Rectal smooth muscle tissue (tissue), 1 donor: Measurements from ENCODE around the gene RSPH4A.

Experiments used
- H3K27ac ChIP-seq: one replicate; pipeline ENCODE4 v1.7.0; 2013; ENCODE audit warnings: low read depth, low read length, inconsistent platforms
- H3K27me3 ChIP-seq: one replicate; pipeline ENCODE4 v1.7.0; 2013; ENCODE audit warnings: low read length; ENCODE audit not compliant: control insufficient read depth, insufficient read depth
- H3K36me3 ChIP-seq: one replicate; pipeline ENCODE4 v1.7.0; 2013; ENCODE audit warnings: low read length; ENCODE audit not compliant: control insufficient read depth, insufficient read depth
- H3K4me1 ChIP-seq: one replicate; pipeline ENCODE4 v1.7.0; 2013; ENCODE audit warnings: low read length; ENCODE audit not compliant: control insufficient read depth, insufficient read depth
- H3K4me3 ChIP-seq: one replicate; pipeline ENCODE4 v1.7.0; 2013; ENCODE audit warnings: low read length
- H3K9ac ChIP-seq: one replicate; pipeline ENCODE4 v1.7.0; 2013; ENCODE audit warnings: low read length

The RSPH4A gene

DNA sequence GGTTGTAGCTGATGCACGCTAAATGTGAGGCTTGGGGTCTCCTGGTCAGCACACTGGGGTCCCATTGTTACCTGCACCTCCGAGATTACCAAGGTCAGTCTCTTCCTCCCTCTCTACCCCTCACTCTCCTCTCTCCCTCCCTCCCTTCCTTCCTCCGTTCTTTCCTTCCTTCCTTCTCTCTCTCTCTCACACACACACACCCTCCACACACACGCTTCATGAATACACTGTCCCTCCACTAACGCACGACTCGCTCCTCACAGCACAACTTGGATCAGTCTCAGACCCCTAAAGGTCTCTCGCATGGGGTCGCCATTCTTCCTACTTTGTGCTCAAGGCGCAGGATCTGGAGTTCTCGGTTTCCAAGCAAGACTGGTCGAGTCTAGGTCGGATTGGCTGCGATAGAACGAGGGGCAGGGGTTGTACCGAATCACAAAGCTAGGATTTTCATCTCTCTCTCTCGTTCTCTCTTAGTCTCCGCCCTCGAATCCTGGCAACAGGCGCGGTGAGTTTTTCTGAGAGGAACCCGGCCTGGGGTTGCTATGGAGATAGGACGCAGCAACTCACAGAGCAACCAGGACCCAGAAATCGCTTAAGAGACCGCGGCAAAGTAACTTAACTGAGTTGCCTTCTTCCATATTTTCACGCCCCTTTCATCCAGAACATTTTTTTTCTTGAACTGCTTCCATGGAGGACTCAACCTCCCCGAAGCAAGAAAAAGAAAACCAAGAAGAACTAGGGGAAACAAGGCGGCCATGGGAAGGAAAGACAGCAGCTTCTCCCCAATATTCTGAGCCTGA is at the start of gene RSPH4A:
Gene RSPH4A, plus strand, starts transcription at position 543 of the 800 bp plus-strand sequence. Its CDS starts 145 bp downstream, at position 688.
- H3K36me3 ChIP-seq, result no peaks in the 10 kb centered on the region
- peaks cover 3% of the 10 kb centered on the region for H3K27me3 ChIP-seq
- H3K4me1 ChIP-seq, result no peaks in the 10 kb centered on the region
- H3K27ac ChIP-seq, result peak within 1 kb of the TSS; percentile 51
- no peak within 1 kb of the TSS for H3K9ac ChIP-seq
- peak within 1 kb of the TSS; percentile 92 for H3K4me3 ChIP-seq

DNA sequence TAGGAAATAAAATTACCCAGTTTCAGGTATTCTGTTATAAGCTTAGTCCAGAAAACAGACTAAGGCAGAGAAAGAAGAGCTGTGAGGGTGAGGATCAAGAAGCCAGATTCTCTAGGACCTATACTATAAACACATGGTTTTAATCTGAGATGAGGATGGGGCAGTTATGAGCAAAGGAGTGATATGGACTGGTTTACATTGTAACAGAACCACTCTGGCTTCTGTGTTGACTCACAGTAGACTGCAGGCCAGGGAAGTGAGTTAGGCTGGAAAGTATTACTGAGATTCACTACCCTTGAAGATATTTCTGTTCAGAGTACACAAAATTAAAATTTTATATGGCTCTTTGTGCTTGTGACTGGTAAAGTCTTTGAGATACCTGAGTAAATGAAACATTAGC is 48.2 kb upstream of the RSPH4A start:
- Histone ChIP-seq H3K27ac (no peak overlapping the region), H3K4me1 (peaks cover 6% of the 10 kb centered on the region), H3K27me3 (no peaks in the 10 kb centered on the region), H3K4me3 (no peak overlapping the region), H3K9ac (no peak overlapping the region), H3K36me3 (no peaks in the 10 kb centered on the region)

DNA sequence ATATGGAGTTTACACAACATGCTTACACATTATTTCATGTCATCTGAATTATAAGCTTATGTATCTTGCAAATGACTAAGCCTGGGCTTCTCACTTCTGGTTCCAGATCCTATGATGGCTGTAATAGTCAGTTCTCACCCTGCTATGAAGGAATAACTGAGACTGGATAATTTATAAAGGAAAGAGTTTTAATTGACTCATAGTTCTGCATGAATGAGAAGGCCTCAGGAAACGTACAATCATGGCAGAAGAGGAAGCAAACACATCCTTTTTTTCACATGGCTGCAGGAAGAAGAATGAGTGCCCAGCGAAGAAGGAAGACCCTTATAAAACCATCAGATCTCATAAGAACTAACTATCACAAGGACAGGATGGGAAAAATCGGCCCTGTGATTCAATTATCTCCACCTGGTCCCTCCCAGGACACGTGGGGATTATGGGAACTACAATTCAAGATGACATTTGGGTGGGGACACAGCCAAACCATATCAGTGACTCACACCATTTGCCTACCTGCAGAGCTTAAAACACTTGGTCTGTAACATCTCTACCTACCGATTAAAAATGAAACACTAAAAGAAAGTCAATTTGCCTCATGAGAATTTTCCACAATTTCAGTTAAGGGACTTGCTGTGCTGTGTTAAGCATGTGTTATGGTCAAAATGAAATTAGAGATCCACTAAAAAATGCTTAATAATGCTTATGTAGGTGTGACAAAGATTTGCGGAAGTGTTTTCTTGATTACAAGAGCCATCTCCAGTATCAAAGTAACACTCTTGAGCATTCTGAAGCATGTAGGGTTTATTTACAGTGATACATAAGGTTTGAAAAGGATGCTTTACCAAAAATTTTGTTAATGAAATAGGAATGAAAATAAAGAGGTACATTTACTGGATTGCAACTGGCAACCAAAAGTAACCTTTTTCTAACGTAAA is 47.2 kb upstream of the RSPH4A start:
- Histone ChIP-seq H3K4me1 (peaks cover 6% of the 10 kb centered on the region), H3K36me3 (no peaks in the 10 kb centered on the region), H3K27me3 (no peaks in the 10 kb centered on the region), H3K4me3 (no peak overlapping the region), H3K27ac (no peak overlapping the region), H3K9ac (no peak overlapping the region)

DNA sequence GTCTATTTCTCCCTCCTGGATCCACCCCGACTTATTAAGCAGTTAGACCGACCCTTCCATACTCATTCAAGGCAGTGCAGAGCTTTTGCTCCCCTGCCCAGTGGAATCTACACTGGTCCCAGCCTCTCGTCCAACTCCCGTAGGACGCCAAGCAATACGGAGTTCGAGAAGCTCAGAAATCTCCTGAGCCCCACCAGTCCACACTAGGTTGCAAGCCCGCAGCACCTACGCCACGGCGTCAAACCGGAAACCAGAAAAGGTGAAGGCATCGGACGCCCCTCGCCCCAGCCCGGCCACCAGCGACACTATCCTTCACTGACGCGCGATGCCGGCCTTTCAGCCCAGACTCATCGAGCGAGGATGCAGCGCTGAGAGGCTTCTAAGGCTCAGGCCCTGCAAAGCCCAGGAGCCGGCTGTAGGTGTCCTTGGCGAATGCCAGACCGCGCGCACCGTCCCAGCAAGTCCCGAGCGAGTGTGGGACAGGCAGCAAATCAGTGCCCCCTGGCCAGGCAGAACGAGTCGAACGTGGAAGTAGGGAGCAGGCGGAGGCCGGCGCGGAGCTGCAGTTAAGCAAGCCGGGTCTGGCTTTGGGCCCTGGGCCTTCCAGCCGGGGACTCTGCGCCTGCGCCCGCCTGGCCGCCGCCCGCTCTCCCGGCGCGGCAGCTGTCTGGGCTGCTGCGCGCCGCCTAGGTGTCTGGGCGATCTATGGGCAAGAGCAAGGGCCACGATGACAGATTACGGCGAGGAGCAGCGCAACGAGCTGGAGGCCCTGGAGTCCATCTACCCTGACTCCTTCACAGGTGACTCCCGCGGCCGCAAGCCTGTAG is 45.2 kb upstream of the RSPH4A start, which contains the start of gene RWDD1:
Gene RWDD1, plus strand, starts transcription at position 649 of the 827 bp plus-strand sequence. Its CDS starts 79 bp downstream, at position 728.
- Histone ChIP-seq H3K27me3 (no peaks in the 10 kb centered on the region), H3K36me3 (no peaks in the 10 kb centered on the region), H3K4me3 (peak within 1 kb of the TSS; percentile 97), H3K27ac (peak within 1 kb of the TSS; percentile 94), H3K9ac (peak within 1 kb of the TSS; percentile 95), H3K4me1 (peaks cover 6% of the 10 kb centered on the region)

DNA sequence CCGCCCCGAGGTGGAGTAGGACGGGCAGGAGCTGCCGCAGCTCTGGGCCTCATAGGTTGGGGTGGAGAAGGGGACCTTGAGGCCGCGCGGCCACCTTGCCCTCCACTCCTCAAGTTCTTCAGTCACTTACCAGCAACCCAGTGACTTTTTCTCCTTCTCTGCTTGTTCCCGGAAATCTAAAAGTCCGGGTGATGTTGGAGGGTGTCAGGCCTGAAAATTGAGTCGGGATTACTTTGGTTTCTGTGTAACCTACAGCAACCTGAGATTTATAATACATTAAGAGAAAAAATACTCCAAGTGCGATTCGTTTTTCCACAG is 44.6 kb upstream of the RSPH4A start:
- H3K27me3 ChIP-seq, result no peaks in the 10 kb centered on the region
- no peaks in the 10 kb centered on the region for H3K36me3 ChIP-seq
- H3K4me1 ChIP-seq, result peaks cover 6% of the 10 kb centered on the region
- peak overlapping the region; percentile 95 for H3K9ac ChIP-seq
- H3K27ac ChIP-seq, result peak overlapping the region; percentile 94
- H3K4me3 ChIP-seq, result peak overlapping the region; percentile 97

DNA sequence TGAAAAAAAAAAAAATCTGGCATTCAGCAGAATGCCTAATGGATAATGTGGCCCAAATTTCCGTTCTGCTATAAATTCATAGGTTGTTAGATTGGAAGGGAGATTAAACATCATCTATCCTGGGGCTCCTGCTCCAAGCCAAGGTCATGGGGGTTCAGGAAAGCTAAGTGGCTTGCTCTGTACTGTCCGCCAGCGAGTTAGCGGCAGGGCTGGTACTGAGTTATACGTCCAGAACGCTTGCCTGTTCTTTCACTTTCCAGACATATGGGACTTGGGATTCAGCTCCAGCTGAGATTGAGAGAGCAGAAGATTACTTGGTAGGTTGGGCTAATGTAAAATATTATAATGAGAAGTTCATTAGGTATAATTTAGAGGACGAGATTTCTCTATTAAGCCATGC is 44.1 kb upstream of the RSPH4A start:
- Histone ChIP-seq H3K27ac (peak overlapping the region; percentile 94), H3K4me1 (peaks cover 6% of the 10 kb centered on the region), H3K36me3 (no peaks in the 10 kb centered on the region), H3K27me3 (no peaks in the 10 kb centered on the region), H3K4me3 (peak overlapping the region; percentile 97), H3K9ac (peak overlapping the region; percentile 19)

DNA sequence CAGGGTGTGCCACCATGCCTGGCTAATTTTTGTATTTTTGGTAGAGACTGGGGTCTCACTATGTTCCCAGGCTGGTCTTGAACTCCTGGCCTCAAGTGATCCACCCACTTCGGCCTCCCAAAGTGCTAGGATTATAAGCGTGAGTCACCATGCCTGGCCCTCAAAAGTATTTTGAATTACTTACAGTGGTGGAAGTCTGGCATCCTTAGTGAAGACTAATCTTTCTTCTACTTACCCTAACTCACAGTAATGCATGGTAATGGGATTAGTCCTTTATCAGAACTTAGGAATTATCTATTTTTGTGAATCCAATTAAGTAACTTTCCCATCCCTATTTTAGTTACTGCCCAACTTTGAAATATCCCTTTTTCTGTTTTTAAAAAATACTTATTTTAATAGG is 41.1 kb upstream of the RSPH4A start:
- Histone ChIP-seq H3K36me3 (no peaks in the 10 kb centered on the region), H3K27ac (no peak overlapping the region), H3K4me1 (peaks cover 3% of the 10 kb centered on the region), H3K9ac (no peak overlapping the region), H3K4me3 (no peak overlapping the region), H3K27me3 (no peaks in the 10 kb centered on the region)

DNA sequence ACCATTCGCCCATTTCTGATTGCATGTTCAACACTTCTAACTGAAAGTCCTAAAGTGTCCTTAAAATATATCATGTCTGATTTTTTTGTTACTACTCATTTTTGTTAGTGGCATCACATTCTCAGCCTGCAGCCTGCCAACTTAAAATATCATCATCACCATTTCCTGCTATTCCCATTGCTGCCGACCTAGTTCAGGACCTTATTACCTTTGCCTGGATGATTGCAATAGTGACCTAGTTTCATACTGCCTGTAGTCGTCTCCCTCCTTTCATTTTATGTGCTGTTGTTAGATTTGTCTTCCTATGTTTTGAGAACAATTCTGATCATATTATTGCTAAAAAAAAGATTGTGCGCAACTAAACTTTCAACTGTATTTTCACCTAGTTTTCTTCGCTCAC is 38.8 kb upstream of the RSPH4A start:
- no peaks in the 10 kb centered on the region for H3K27me3 ChIP-seq
- no peak overlapping the region for H3K9ac ChIP-seq
- H3K4me1 ChIP-seq, result no peaks in the 10 kb centered on the region
- H3K4me3 ChIP-seq, result no peak overlapping the region
- no peaks in the 10 kb centered on the region for H3K36me3 ChIP-seq
- H3K27ac ChIP-seq, result no peak overlapping the region

DNA sequence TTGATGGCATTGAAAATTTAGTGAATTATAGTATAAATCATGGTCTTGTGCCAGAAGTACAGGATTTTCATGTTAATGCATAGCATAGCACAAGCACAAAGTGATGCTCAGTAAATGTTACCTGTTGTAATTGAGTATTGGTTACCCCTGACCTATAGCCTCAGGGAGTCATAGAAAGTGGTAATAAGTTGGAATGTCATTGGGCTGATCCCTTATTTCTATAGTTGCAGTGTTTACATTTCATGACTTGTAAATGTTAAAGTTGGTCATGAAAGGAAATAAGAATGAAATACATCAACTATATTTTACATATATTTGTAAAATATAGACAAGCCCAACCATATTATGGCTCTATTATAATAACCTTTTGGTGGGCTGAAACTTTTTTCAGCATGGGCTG is 37.9 kb upstream of the RSPH4A start:
- H3K9ac ChIP-seq, result no peak overlapping the region
- no peak overlapping the region for H3K27ac ChIP-seq
- no peaks in the 10 kb centered on the region for H3K27me3 ChIP-seq
- no peak overlapping the region for H3K4me3 ChIP-seq
- no peaks in the 10 kb centered on the region for H3K36me3 ChIP-seq
- no peaks in the 10 kb centered on the region for H3K4me1 ChIP-seq

DNA sequence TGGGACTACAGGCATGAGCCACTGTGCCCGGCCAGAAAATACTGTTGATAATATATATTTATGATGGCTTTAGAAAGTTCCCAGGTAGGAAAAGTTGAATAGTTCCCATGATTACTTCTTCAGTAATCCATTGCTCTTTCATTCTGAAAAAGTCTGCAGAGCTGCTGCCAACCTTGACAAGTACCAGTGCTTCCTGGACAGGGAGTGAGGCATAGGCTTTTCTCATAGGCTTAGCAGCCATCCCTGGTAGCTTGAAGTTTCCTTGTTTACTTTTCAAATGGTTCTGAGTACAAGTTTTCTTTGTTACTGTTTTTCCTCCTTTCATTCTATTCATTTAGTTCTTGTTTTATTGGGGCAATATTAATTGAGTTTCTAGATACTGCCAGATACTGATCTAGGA is 37.1 kb upstream of the RSPH4A start:
- Histone ChIP-seq H3K27me3 (no peaks in the 10 kb centered on the region), H3K9ac (no peak overlapping the region), H3K4me3 (no peak overlapping the region), H3K36me3 (no peaks in the 10 kb centered on the region), H3K4me1 (no peaks in the 10 kb centered on the region), H3K27ac (no peak overlapping the region)

DNA sequence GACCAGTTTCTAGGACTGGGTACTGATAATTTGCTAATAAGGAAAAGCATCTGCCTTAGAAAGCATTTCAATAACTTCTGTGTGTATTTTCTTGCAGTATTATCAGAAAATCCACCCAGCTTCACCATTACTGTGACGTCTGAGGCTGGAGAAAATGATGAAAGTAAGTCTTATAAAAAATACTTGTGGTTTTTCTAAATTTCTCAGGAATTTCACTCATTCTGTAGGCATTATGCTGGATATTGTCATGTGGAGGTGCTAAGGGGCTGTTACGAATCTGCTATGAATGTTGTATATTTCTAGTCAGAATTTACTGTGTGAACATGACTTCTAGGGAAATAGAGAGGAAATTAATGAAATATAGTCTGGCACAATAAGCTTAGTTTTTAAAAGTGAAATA is 36.1 kb upstream of the RSPH4A start:
- Histone ChIP-seq H3K4me1 (no peaks in the 10 kb centered on the region), H3K9ac (no peak overlapping the region), H3K27me3 (no peaks in the 10 kb centered on the region), H3K4me3 (no peak overlapping the region), H3K27ac (no peak overlapping the region), H3K36me3 (no peaks in the 10 kb centered on the region)

DNA sequence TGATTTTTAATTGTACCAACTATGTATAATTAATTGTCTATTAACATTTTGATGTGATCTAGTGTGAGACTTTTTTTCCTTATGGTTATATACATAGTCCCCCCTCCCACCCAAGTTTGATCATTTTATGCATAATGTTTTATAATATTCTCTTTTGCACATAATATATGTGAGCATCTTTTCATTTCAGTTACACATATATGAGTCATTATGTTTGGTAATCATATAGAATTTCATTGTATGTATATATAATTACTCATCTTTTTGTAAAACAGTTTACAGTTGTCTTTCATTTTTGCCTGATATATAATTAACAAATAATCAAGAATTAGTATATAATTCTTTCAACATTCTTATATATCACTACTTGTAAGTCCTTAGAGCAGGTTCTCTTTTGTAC is 30.0 kb upstream of the RSPH4A start:
- Histone ChIP-seq H3K27ac (no peak overlapping the region), H3K9ac (no peak overlapping the region), H3K4me1 (no peaks in the 10 kb centered on the region), H3K27me3 (no peaks in the 10 kb centered on the region), H3K36me3 (peaks cover under 1% of the 10 kb centered on the region), H3K4me3 (no peak overlapping the region)
